ENCODE results near the gene OMD. TPM values are rescaled to one million over a fixed set of nuclear protein-coding genes. Genes with fewer than 3 reads are reported as not detected.
A peak's percentile ranks its signal among the peaks of the same experiment; 100 is the strongest.

The OMD gene
- polyA plus RNA-seq, 1 donor from 2014 or later: not detected

DNA sequence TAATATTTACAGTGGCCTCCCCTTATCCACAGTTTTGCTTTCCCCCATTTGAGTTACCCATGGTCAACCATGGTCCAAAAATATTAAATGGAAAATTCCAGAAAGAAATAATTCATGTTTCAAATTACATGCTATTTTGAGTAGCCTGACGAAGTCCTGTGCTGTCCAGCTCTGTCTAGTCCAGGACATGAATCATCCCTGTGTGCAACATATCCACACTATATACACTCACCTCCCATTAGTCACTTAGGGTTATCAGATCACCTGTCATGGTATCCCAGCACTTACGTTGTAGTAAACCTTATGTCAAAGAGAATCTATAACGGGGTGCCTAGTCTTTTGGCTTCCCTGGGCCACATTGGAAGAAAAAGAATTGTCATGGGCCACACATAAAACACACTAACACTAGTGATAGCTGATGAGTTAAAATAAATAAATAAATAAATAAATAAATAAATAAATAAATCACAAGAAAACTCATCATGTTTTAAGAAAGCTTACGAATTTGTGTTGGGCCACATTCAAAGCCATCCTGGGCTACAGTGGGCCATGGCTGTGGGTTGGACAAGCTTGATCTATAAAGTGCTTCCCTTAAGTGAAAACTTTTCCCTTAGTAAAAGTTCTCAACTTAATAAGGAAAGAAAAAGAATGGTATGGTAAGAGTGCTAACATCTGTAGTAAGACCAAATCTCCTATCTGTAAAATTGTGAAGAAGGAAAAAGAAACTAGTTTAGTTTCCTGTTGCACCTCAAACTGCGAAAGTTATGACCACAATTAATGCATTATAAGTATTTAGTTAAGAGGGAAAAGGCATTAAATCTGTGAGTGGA lies 15.9 kb upstream of the OMD start:
- no peak for TF ChIP-seq CTCF (IDR thresholded peaks at IDR 0.05; ENCODE audit: poor library complexity, severe bottlenecking)
- Histone ChIP-seq H3K9me2 (ENCODE audit: insufficient read depth, low read length) (no peaks in the 10 kb centered on the region), H3F3A (ENCODE audit: insufficient read depth, low read length, poor library complexity, severe bottlenecking) (no peaks in the 10 kb centered on the region), H2AFZ (ENCODE audit: low read depth, low read length) (no peak overlapping the region), H3K9ac (ENCODE audit: low read length) (no peak overlapping the region), H3K4me2 (ENCODE audit: low read length) (no peak overlapping the region), H3K9me3 (ENCODE audit: low read length) (no peaks in the 10 kb centered on the region), H3K79me2 (replicated peaks; ENCODE audit: insufficient read depth, low read length) (no peaks in the 10 kb centered on the region), H3K27ac (ENCODE audit: low read length) (no peak overlapping the region), H3K4me3 (ENCODE audit: low read length) (no peak overlapping the region), H4K20me1 (ENCODE audit: insufficient read depth) (no peaks in the 10 kb centered on the region), H3K27me3 (ENCODE audit: insufficient read depth, low read depth, low read length) (no peaks in the 10 kb centered on the region), H3K36me3 (ENCODE audit: insufficient read depth, low read length) (no peaks in the 10 kb centered on the region)

- no peaks in the 10 kb centered on the region for H3F3A ChIP-seq (ENCODE audit: insufficient read depth, low read length, poor library complexity, severe bottlenecking)
- no peaks in the 10 kb centered on the region for H3K79me2 ChIP-seq (replicated peaks; ENCODE audit: insufficient read depth, low read length)
- no peak overlapping the region for H3K27ac ChIP-seq (ENCODE audit: low read length)
- H4K20me1 ChIP-seq (ENCODE audit: insufficient read depth): no peaks in the 10 kb centered on the region
- no peak overlapping the region for H2AFZ ChIP-seq (ENCODE audit: low read depth, low read length)
- no peak overlapping the region for H3K9ac ChIP-seq (ENCODE audit: low read length)
- H3K9me2 ChIP-seq (ENCODE audit: insufficient read depth, low read length): no peaks in the 10 kb centered on the region
- H3K4me3 ChIP-seq (ENCODE audit: low read length): no peak overlapping the region
- TF ChIP-seq CTCF (IDR thresholded peaks at IDR 0.05; ENCODE audit: poor library complexity, severe bottlenecking) (peak; percentile 26), SMC3 (conservative IDR thresholded peaks at IDR 0.05; ENCODE audit: poor library complexity) (no peak)
- H3K27me3 ChIP-seq (ENCODE audit: insufficient read depth, low read depth, low read length): no peaks in the 10 kb centered on the region
- no peaks in the 10 kb centered on the region for H3K9me3 ChIP-seq (ENCODE audit: low read length)
- H3K4me2 ChIP-seq (ENCODE audit: low read length): no peak overlapping the region
- H3K36me3 ChIP-seq (ENCODE audit: insufficient read depth, low read length): no peaks in the 10 kb centered on the region
Observed at GRCh38 chr9:92438900-92439526, 14.7 kb upstream of the OMD start.

- no peaks in the 10 kb centered on the region for H3K27me3 ChIP-seq (ENCODE audit: insufficient read depth, low read depth, low read length)
- H3K4me3 ChIP-seq (ENCODE audit: low read length): no peak overlapping the region
Observed at GRCh38 chr9:92435263-92435662, 11.0 kb upstream of the OMD start.

More at GRCh38 chr9:92435263-92435662, 11.0 kb upstream of the OMD start:
- TF ChIP-seq RAD21 (conservative IDR thresholded peaks at IDR 0.05) (no peak), SMC3 (conservative IDR thresholded peaks at IDR 0.05; ENCODE audit: poor library complexity) (no peak), POLR2AphosphoS5 (IDR thresholded peaks at IDR 0.05) (no peak), MXI1 (conservative IDR thresholded peaks at IDR 0.05; ENCODE audit: poor library complexity, severe bottlenecking) (no peak), CTCF (IDR thresholded peaks at IDR 0.05; ENCODE audit: poor library complexity, severe bottlenecking) (no peak), EZH2 (IDR thresholded peaks at IDR 0.05; ENCODE audit: borderline replicate concordance, insufficient read depth, low read length, poor library complexity, severe bottlenecking) (no peak), EP300 (conservative IDR thresholded peaks at IDR 0.05; ENCODE audit: poor library complexity, severe bottlenecking) (no peak), TAF1 (IDR thresholded peaks at IDR 0.05; ENCODE audit: low read depth) (no peak)
- TF ChIP-seq, protein P1, sequence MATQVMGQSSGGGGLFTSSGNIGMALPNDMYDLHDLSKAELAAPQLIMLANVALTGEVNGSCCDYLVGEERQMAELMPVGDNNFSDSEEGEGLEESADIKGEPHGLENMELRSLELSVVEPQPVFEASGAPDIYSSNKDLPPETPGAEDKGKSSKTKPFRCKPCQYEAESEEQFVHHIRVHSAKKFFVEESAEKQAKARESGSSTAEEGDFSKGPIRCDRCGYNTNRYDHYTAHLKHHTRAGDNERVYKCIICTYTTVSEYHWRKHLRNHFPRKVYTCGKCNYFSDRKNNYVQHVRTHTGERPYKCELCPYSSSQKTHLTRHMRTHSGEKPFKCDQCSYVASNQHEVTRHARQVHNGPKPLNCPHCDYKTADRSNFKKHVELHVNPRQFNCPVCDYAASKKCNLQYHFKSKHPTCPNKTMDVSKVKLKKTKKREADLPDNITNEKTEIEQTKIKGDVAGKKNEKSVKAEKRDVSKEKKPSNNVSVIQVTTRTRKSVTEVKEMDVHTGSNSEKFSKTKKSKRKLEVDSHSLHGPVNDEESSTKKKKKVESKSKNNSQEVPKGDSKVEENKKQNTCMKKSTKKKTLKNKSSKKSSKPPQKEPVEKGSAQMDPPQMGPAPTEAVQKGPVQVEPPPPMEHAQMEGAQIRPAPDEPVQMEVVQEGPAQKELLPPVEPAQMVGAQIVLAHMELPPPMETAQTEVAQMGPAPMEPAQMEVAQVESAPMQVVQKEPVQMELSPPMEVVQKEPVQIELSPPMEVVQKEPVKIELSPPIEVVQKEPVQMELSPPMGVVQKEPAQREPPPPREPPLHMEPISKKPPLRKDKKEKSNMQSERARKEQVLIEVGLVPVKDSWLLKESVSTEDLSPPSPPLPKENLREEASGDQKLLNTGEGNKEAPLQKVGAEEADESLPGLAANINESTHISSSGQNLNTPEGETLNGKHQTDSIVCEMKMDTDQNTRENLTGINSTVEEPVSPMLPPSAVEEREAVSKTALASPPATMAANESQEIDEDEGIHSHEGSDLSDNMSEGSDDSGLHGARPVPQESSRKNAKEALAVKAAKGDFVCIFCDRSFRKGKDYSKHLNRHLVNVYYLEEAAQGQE (IDR thresholded peaks at IDR 0.05; ENCODE audit: borderline replicate concordance): no peak
- no peaks in the 10 kb centered on the region for H3F3A ChIP-seq (ENCODE audit: insufficient read depth, low read length, poor library complexity, severe bottlenecking)
- no peaks in the 10 kb centered on the region for H3K79me2 ChIP-seq (replicated peaks; ENCODE audit: insufficient read depth, low read length)
- H2AFZ ChIP-seq (ENCODE audit: low read depth, low read length): no peak overlapping the region
- no peak overlapping the region for H3K27ac ChIP-seq (ENCODE audit: low read length)
- H3K9ac ChIP-seq (ENCODE audit: low read length): no peak overlapping the region
- H3K9me2 ChIP-seq (ENCODE audit: insufficient read depth, low read length): no peaks in the 10 kb centered on the region
- H3K9me3 ChIP-seq (ENCODE audit: low read length): no peaks in the 10 kb centered on the region
- H4K20me1 ChIP-seq (ENCODE audit: insufficient read depth): no peaks in the 10 kb centered on the region
- no peak overlapping the region for H3K4me2 ChIP-seq (ENCODE audit: low read length)
- H3K36me3 ChIP-seq (ENCODE audit: insufficient read depth, low read length): no peaks in the 10 kb centered on the region
